Measurements from ENCODE around the gene TAF1B.
"Not testable (repeated sequence)": the region's sequence is repeated elsewhere in the genome, so short reads cannot be mapped to it uniquely, and the experiment has no call there.

The TAF1B gene

DNA sequence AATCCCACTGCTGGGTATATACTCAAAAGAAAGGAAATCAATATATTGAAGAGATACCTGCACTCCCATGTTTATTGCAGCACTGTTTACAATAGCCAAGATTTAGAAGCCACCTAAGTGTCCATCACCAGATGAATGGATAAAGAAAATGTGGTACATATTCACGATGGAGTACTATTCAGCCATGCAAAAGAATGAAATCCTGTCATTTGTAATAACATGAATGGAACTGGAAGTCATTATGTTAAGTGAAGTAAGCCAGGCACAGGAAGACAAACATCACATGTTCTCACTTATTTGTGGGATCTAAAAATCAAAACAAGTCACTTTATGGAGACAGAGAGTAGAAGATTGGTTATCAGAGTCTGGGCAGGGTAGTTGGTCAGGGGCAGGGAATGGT, 8.2 kb upstream of the TAF1B start:
- not testable (repeated sequence) for DNase-seq

DNA sequence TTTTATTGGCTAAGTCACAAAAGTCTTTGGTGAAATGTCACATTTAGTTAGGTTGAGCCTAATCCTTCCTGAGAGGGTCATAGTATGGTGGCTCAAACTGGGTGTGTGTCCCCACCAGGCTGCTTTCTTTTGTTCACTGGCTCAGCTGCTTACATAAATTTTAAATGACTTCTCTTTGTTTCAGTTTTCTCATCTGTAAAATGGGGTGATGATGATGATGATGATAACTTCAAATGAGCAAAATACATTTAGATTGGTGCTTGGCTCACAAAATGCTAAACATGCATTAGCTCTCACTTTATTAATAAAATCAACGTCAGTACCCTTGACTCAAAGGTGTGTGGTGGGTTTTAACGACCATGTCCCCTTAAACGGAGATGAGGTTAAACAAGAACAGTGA, 7.2 kb upstream of the TAF1B start:
- no peak for DNase-seq

DNA sequence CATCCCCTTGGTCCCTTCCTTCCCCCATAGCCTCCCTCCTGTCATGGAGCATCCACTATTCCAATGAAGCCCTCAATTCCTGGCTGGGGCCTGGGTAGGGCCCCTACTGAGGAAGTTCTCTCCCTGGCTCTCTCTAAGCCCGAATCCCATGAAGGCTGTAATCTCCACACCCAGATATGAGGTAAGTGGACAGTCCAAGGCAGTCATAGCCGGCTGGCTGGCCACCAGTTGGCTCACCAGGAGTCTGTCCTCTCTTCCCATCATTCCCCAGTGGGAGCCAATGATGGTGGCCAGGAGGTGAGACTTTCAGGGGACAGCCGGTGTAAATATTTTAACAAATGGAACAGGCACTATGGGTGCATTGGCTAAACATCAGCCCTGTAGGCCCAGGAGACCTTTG, 6.8 kb upstream of the TAF1B start:
- DNase-seq: no peak

GRCh38 chr2:9837451-9837850, 5.8 kb upstream of the TAF1B start:
- DNase-seq: no peak

GRCh38 chr2:9838391-9838790, 4.9 kb upstream of the TAF1B start:
- no peak for DNase-seq

GRCh38 chr2:9842487-9843228, 616 bp upstream of the TAF1B start:
- DNase-seq: no peak

GRCh38 chr2:9844036-9844483, 786 bp downstream of the TAF1B start:
- DNase-seq: peak; percentile 26

GRCh38 chr2:9844576-9844975, 1.3 kb downstream of the TAF1B start:
- DNase-seq: no peak

DNA sequence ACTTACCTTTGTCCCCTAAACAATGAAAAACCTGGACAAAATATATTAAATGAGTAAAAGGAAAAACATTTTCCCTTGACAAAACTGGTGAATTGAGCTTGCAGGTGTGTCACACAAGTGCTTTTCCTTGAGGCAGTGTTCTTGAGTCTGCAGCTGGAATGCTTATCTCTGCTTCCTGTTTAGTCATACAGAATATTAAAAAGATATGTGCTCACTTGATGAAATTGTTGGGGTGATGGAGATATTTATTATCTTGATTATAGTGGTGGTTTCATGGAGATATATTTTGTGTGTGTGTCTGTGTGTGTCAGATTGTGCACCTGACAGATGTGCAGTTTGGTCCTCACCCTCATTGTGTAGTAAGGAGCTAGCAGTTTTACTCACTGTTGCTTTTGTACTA, 3.3 kb downstream of the TAF1B start:
- no peak for DNase-seq

- no peak for DNase-seq
These were observed 3.9 kb downstream of the TAF1B start for GRCh38 chr2:9847140-9847539.

- DNase-seq: no peak
These were observed 9.6 kb downstream of the TAF1B start for GRCh38 chr2:9852881-9853280.

DNA sequence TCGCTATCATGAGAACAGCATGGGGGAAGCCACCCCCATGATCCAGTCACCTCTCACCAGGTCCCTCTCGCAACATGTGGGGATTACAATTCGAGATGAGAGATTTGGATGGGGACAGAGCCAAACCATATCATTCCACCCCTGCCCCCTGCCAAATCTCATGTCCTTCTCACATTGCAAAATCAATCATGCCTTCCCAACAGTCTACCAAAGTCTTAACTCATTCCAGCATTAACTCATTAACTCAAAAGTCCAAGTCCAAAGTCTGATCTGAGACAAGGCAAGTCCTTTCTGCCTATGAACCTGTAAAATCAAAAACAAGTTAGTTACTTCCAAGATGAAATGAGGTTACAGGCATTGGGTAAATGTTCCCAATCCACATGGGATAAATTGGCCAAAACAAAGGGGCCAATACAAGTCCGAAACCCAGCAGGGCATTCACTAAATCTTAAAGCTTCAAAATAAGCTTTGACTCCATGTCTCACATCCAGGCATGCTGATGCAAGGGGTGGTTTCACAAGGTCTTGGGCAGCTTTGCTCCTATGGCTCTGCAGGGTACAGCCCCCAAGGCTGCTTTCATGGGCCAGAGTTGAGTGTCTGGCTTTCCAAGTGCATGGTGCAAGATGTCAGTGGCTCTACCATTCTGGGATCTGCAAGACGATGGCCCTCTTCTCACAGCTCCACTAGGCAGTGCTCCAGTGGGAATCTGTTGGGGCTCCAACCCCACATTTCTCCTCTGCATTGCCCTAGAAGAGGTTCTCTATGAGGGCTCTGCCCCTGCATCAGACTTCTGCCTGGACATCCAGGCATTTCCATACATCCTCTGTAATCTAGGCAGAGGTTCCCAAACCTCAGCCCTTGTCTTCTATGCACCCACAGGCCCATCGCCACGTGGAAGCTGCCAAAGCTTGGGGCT, 14.8 kb downstream of the TAF1B start:
- DNase-seq: no peak

GRCh38 chr2:9858730-9859068, 15.4 kb downstream of the TAF1B start:
- no peak for DNase-seq

- DNase-seq: not testable (repeated sequence)
These were observed 17.8 kb downstream of the TAF1B start for GRCh38 chr2:9860922-9861580.

DNA sequence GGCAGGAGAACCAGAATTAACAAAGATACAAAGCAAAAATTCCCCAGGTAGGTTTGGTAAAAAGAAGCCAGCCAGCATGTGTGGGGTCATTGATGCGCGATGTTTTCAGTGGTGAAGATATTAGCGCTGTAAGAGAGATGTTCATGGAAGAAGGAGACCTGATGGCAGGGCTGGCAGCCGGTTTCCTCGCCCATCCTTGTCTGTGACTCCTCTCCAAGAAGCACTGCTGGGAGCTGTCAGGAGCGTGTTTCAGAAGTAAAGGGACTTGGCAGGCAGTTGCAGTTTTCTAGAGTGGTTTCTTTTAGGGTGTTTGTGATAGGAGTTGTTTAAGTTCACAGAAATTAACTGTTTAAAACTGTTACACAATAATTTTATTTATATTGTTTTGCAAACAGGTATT, 24.6 kb downstream of the TAF1B start:
- DNase-seq: no peak

GRCh38 chr2:9873337-9873736, 30.1 kb downstream of the TAF1B start:
- no peak for DNase-seq

GRCh38 chr2:9877026-9877425, 33.8 kb downstream of the TAF1B start:
- no peak for DNase-seq

GRCh38 chr2:9877726-9878125, 34.5 kb downstream of the TAF1B start:
- DNase-seq: no peak

- no peak for DNase-seq
These were observed 36.4 kb downstream of the TAF1B start for GRCh38 chr2:9879455-9880194.

DNA sequence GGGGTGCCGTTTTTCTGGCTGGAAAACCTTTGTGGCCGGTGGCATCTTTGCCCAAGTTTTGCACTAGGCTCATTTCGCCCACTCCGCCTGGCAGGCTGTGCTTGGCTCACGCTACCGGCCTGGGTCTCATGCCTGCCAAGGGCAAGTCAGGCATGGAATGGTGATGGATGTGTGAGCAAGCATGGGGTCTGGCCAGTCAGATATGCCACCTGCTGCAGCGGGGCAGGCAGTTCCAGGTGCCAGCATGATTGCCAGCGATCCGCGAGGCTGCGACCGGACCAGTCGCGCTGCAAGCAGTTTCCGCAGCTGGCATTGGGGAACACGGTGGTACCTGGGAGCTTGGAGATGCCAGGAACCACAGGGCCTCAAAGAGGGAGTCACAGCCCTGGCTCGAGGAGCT, 40.6 kb downstream of the TAF1B start:
- DNase-seq: no peak

- DNase-seq: no peak
These were observed 41.2 kb downstream of the TAF1B start for GRCh38 chr2:9884436-9884835.

- no peak for DNase-seq
These were observed 41.9 kb downstream of the TAF1B start for GRCh38 chr2:9885036-9885684.
